GM12891 (cell line): ENCODE results near the gene WDR27.

Experiments
- POLR2A ChIP-seq: IDR thresholded peaks from 2 replicates; pipeline ENCODE4 v1.6.1; 2011; ENCODE audit warnings: low read depth, low read length, control low read depth
- POLR2AphosphoS5 ChIP-seq: IDR thresholded peaks from 2 replicates; pipeline ENCODE4 v1.6.1; 2011; ENCODE audit warnings: low read depth, low read length, control low read depth
- POU2F2 ChIP-seq: IDR thresholded peaks from 2 replicates; pipeline ENCODE4 v1.6.1; 2011; ENCODE audit warnings: low read depth, mild to moderate bottlenecking, control low read depth, low read length, moderate library complexity
- SPI1 ChIP-seq: IDR thresholded peaks from 2 replicates; pipeline ENCODE4 v1.6.1; 2011; ENCODE audit warnings: low read depth, low read length, control low read depth
- TAF1 ChIP-seq: IDR thresholded peaks from 2 replicates; pipeline ENCODE4 v1.6.1; 2011; ENCODE audit warnings: low read depth, low read length, control low read depth

- TF ChIP-seq POLR2AphosphoS5: no peak
- TF ChIP-seq SPI1: no peak
- TF ChIP-seq POLR2A: no peak
- no peak for TF ChIP-seq POU2F2
- no peak for TF ChIP-seq TAF1
Observed at GRCh38 chr6:169456840-169457239, 245.0 kb downstream of the WDR27 start.
